Activated CD4-positive, CD25-positive, alpha-beta regulatory T cell treated with anti-CD3 and anti-CD28 coated beads, Interleukin-2, amount 50 U/mL, for 16 hours (primary cell): Measurements from ENCODE around the gene PSMA7.
"Not testable (repeated sequence)": the region's sequence is repeated elsewhere in the genome, so short reads cannot be mapped to it uniquely, and the experiment has no call there.

Experiments
- DNase-seq: peaks from one replicate; pipeline ENCODE4 v3.0.0-alpha.2; 2020; ENCODE audit warnings: low read depth, low spot score

PSMA7 gene

DNA sequence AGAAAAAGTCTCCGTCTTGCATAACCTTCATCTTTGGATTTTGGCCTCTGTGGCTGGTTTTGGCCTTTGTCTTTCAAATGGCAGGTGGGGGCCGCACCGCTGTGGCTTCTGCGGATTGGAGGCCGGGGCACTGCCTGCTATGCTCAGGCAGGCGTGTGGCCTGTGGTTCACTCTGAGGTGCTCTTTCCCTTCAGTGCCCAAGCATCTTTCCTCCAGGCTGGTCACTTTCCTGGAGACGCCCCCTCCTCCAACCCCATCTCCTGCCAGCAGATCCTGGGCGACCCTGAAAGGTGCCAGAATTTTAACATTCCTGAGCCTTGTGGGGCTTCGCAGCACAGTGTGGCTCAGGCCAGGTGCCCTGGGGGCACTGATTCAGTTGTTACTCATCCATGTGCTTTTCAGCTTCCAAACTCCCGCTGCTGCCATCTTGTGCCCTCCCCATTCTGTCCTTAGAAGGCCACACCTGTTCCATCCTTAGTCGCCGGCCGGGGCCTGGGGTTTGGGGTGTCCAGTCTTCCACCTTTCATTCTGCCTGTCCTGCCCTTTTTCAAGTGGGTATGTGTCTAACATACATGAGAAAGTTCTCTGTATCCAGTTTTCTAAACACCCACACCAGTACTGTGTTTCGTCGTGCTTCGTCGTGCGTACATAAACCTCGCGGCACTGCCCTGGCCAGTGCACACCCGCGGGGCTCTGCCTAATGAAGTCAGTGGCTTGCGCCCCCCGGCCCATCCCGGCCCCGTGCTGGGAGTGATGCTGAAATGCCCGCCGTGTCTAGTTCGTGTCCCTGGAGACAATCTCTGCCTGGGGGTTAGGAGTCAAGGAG lies 12.4 kb upstream of the PSMA7 start:
- DNase-seq: no peak

- no peak for DNase-seq
Measured at GRCh38 chr20:62151835-62152364, 8.7 kb upstream of the PSMA7 start.

DNA sequence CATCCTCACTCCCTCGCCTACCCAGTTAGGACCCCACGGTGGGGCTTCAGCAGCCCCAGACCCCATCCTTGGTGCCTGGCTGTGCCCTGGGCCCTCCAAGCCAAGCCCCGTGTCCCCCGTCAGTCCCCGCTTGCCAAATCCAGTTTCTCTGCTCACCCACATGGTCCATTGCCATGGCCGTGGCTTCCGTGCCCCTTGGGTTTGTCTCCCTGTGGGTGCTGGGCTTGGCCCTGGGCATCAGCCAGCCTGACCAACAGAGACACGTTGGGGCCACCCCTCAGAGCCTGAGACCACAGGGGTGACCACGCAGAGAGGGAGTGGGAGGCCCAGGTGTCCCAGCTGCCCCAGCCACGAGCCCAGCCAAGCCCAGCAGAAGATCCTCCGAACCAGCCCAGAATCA lies 8.0 kb upstream of the PSMA7 start:
- DNase-seq: no peak

- no peak for DNase-seq
Measured at GRCh38 chr20:62150310-62150575, 7.0 kb upstream of the PSMA7 start.

GRCh38 chr20:62149532-62150309 lies 6.5 kb upstream of the PSMA7 start:
- no peak for DNase-seq

DNA sequence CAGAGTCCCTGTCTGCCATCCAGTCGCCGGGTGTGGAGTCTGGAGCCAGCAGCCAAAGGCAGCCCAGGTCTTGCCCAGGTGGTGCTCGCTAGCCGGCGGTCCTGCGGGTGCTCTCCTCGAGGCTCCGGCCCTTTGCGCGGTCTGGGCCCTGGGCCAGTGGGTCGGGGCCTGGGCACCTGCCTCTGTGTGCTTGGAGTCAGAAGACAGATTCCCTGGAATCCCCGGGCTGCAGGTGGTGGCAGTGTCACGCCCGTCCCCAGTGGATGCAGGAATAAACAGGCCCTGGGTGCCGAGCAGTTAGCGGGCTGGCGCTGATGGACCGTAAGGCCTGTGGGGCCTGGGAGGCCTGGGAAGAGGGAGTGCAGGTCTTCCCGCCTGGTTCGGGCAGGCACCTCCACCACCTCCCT lies 5.7 kb upstream of the PSMA7 start:
- DNase-seq: no peak

- DNase-seq: not testable (repeated sequence)
Measured at GRCh38 chr20:62148383-62148782, 5.2 kb upstream of the PSMA7 start.

GRCh38 chr20:62147528-62147927 lies 4.3 kb upstream of the PSMA7 start:
- no peak for DNase-seq

- no peak for DNase-seq
Measured at GRCh38 chr20:62147125-62147524, 3.9 kb upstream of the PSMA7 start.

GRCh38 chr20:62146019-62146755 lies 3.0 kb upstream of the PSMA7 start:
- no peak for DNase-seq

- DNase-seq: no peak
Measured at GRCh38 chr20:62145688-62146018, 2.5 kb upstream of the PSMA7 start.

DNA sequence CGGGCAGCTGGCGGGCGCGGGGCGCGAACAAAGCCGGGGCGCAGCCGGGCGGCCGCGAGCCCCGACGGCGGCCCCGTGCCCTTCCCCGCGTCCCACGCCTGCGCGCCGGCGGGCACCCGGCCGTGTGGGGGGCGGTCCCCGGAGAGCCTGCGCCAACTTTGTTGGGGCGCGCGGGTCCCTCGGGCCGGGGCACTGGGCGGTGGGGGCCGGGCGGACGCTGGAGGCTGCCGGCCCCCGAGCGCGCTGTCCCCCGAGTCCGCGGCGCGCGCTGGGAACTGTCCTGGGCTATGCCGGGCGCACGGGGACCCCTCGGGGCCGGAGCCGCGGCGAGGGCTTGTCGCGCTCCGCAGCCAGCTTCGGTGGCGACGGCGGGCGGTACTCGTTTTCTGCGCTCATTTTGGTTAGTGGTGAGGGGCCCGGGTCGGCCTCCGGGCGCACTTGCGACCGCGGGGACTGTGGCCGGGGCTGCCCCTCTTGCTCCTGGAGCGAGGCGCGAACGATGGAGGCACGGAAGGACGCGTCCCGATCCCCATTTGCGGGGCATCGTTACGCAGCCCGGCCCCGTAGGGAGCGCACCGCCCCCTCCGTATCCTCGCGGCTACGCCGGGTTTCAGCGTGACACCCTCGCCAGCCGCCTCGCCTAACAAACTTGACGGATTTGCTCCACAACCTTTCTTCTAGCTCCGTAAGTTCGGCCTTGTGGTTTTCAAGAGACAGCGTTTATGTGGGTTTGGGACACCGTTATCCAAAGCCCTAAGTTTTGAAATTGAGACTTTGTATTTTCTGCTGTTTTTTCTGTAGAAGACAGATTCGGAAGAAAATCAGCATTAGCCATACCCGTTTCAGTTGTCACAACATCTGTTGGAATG lies 997 bp upstream of the PSMA7 start:
- no peak for DNase-seq

DNA sequence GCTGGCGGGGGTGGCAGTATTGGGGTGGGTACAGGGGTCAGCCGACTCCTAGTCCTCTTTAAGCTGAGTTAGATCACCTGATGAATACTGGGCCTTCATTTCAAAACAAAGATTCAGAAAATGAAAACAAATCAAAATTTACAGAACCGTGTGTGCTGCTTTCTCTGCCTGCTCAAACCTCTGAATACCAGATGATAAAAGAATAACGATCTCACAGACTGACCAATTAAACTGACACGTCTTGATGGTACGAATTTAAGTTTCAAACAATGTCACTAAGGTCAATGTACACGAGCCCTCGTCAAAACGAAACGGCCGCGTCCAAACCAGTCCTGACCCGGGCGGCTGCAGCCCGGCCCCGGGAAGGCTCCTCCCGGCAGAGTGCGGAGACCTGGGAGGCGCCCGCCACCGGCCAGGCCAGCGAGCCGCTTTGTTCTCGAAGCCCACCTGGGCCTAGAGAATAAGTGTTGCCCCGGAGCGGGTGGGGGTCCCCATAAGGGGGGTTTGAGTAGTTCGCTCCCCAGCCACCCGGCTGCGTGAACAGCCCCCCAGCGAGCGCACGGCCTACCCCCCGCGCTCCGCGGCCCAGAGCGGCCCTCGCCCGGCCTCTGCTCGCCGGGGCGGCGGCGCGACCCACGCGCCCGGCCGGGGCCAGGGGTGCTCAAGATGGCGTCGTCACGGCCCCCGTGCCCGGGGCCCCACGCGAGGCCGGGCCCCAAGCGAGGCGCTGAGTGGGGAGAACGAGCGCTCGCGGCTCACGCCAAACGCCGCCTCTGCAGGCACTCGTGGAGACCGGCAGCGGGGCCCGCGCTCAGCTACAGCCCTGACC lies 728 bp downstream of the PSMA7 start:
- DNase-seq: no peak

- no peak for DNase-seq
Measured at GRCh38 chr20:62141397-62142251, 1.6 kb downstream of the PSMA7 start.

GRCh38 chr20:62141043-62141396 lies 2.2 kb downstream of the PSMA7 start:
- no peak for DNase-seq

- DNase-seq: no peak
Measured at GRCh38 chr20:62139636-62140035, 3.6 kb downstream of the PSMA7 start.

GRCh38 chr20:62138912-62139311 lies 4.3 kb downstream of the PSMA7 start:
- no peak for DNase-seq

GRCh38 chr20:62138204-62138543 lies 5.0 kb downstream of the PSMA7 start:
- no peak for DNase-seq

GRCh38 chr20:62137478-62138203 lies 5.6 kb downstream of the PSMA7 start:
- no peak for DNase-seq
